K562 (cell line): ENCODE data around the gene MIER2.
"Not testable (repeated sequence)": the region's sequence is repeated elsewhere in the genome, so short reads cannot be mapped to it uniquely, and the experiment has no call there.

ENCODE experiments used
- POLR2AphosphoS5 ChIP-seq: IDR thresholded peaks from 2 replicates; pipeline ENCODE4 v1.6.1; 2011; ENCODE audit warnings: mild to moderate bottlenecking, low read depth, low read length, moderate library complexity; ENCODE audit not compliant: control insufficient read depth, insufficient read depth
- TF ChIP-seq, protein P1 (sequence below): fragments of 450-650 bp; conservative IDR thresholded peaks from 2 replicates; pipeline ENCODE4 v1.6.1; 2016; ENCODE audit warnings: missing genetic modification characterization, low read depth, mild to moderate bottlenecking, missing compliant biosample characterization, moderate library complexity
- TF ChIP-seq, protein P2 (sequence below): sonication (generic); formaldehyde crosslinking; IDR thresholded peaks from 2 replicates; pipeline ENCODE4 v1.5.0; 2020; ENCODE audit warnings: missing genetic modification reagents

DNA sequence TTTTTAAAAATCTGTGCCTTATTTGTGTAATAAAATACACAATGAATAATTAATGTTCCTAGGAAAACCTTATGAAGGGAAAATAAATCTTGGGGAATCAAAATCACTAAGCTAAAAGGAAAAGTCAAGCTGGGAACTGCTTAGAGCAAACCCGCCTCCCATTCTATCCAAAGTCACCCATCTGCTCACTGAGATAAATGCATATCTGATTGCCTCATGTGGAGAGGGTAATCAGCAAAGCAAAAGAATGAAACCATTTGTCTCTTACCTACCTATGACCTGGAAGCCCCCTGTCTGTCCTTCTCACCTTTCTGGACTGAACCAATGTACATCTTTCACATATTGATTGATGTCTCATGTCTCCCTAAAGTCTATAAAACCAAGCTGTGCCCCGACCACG, 87.8 kb downstream of the MIER2 start:
- TF ChIP-seq, protein P1, sequence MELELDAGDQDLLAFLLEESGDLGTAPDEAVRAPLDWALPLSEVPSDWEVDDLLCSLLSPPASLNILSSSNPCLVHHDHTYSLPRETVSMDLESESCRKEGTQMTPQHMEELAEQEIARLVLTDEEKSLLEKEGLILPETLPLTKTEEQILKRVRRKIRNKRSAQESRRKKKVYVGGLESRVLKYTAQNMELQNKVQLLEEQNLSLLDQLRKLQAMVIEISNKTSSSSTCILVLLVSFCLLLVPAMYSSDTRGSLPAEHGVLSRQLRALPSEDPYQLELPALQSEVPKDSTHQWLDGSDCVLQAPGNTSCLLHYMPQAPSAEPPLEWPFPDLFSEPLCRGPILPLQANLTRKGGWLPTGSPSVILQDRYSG (tag): not testable (repeated sequence)
- not testable (repeated sequence) for TF ChIP-seq POLR2AphosphoS5
- TF ChIP-seq, protein P2, sequence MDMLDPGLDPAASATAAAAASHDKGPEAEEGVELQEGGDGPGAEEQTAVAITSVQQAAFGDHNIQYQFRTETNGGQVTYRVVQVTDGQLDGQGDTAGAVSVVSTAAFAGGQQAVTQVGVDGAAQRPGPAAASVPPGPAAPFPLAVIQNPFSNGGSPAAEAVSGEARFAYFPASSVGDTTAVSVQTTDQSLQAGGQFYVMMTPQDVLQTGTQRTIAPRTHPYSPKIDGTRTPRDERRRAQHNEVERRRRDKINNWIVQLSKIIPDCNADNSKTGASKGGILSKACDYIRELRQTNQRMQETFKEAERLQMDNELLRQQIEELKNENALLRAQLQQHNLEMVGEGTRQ (CRISPR knock-in tag): not testable (repeated sequence)
